K562 (cell line): ENCODE measurements around the gene DYRK2. TPM values are rescaled to one million over a fixed set of nuclear protein-coding genes. Genes with fewer than 3 reads are reported as not detected.

ENCODE experiments used
- ATAC-seq: fragments of 200-7000 bp; cut with Tn5 transposase; 3 replicates; pipeline ENCODE4 v1.9.1; 2020; ENCODE audit warnings: moderate library complexity
- BruUV-seq: library from RNA; stranded (reverse); fragments of 400-500 nt; replicated peaks from 2 replicates; lab custom pipeline; 2021; lab: Mats Ljungman, UMichigan
- CTCF ChIA-PET: fragments of 300-600 bp; formaldehyde crosslinking; extraction: SDS; loops from one replicate; lab custom pipeline; 2021; ENCODE audit warnings: low intra/inter-chr PET ratio; lab: Yijun Ruan, JAX
- POLR2A ChIA-PET: fragments of 300-600, 350-650 bp; sonication (Branson Sonifier 250); formaldehyde crosslinking; extraction: SDS; loops from one replicate; lab custom pipeline; 2021; ENCODE audit warnings: antibody characterized with exemption, inconsistent platforms; lab: Yijun Ruan, JAX
- DNase-seq, 4 experiments: peaks; one replicate each; pipeline versions ENCODE4 v3.0.0 to v3.0.0-alpha.2; 2011 to 2018; ENCODE audit warnings: low spot score in 3 of 4, mixed read lengths in 3 of 4; ENCODE audit errors: extremely low read depth in 1 of 4
- FAIRE-seq: peaks from 2 replicates; lab custom pipeline; 2011; peaks lifted over from hg19 to GRCh38; lab: Jason Lieb, UNC
- H2AFZ ChIP-seq: 2 replicates; pipeline ENCODE4 v1.6.0; 2011; ENCODE audit warnings: low read depth, low read length, control low read depth, inconsistent platforms
- H3K27ac ChIP-seq: fragments of 200-600 bp; 3 replicates; pipeline ENCODE4 v1.8.0; 2011; ENCODE audit warnings: low read depth, mild to moderate bottlenecking, control low read depth, inconsistent platforms, low read length, moderate library complexity, mixed read lengths; ENCODE audit errors: extremely low read depth
- H3K27me3 ChIP-seq, 2 experiments: fragments of 300-600 bp in 1 of 2; 2 replicates in 1 of 2; 3 replicates in 1 of 2; pipeline versions ENCODE4 v1.6.0 to v1.8.0; 2011; ENCODE audit warnings: inconsistent platforms in 2 of 2, low read length in 2 of 2, mild to moderate bottlenecking in 1 of 2, mixed read lengths in 1 of 2, moderate library complexity in 1 of 2; ENCODE audit not compliant: control insufficient read depth in 2 of 2, insufficient read depth in 2 of 2
- H3K36me3 ChIP-seq: fragments of 300-600 bp; 3 replicates; pipeline ENCODE4 v1.8.0; 2011; ENCODE audit warnings: mild to moderate bottlenecking, low read length, inconsistent platforms; ENCODE audit not compliant: control insufficient read depth, insufficient read depth
- H3K4me1 ChIP-seq, 2 experiments: fragments of 200-600 bp in 1 of 2; replicated peaks in 1 of 2; 2 replicates in 1 of 2; 3 replicates in 1 of 2; pipeline versions ENCODE4 v1.5.1 to v1.8.0; 2011; ENCODE audit warnings: inconsistent platforms in 2 of 2, low read length in 2 of 2, mild to moderate bottlenecking in 1 of 2, mixed read lengths in 1 of 2, moderate library complexity in 1 of 2; ENCODE audit not compliant: control insufficient read depth in 2 of 2, insufficient read depth in 2 of 2
- H3K4me2 ChIP-seq: 2 replicates; pipeline ENCODE4 v1.6.1; 2011; ENCODE audit warnings: low read length, control low read depth, inconsistent platforms, mixed read lengths; ENCODE audit not compliant: insufficient read depth
- H3K4me3 ChIP-seq: fragments of 200-600 bp; sonication (generic), shearing (Covaris generic); 2 replicates; pipeline ENCODE4 v1.5.1; 2016; ENCODE audit warnings: control low read depth, inconsistent platforms
- H3K79me2 ChIP-seq: fragments of 200-600 bp; 3 replicates; pipeline ENCODE4 v1.8.0; 2011; ENCODE audit warnings: low read length, inconsistent platforms; ENCODE audit not compliant: control insufficient read depth, insufficient read depth
- H3K9ac ChIP-seq, 2 experiments: 2 replicates each; pipeline versions ENCODE4 v1.6.0 to v1.6.1; 2011; ENCODE audit warnings: low read depth in 2 of 2, low read length in 2 of 2, control low read depth in 1 of 2, inconsistent platforms in 1 of 2, mild to moderate bottlenecking in 1 of 2, mixed read lengths in 1 of 2; ENCODE audit not compliant: insufficient read depth in 1 of 2
- H3K9me1 ChIP-seq: one replicate; pipeline ENCODE4 v1.6.0; 2011; ENCODE audit warnings: inconsistent platforms, mild to moderate bottlenecking, low read length, moderate library complexity; ENCODE audit not compliant: control insufficient read depth, insufficient read depth
- H3K9me3 ChIP-seq: replicated peaks from 2 replicates; pipeline ENCODE4 v1.5.1; 2011; ENCODE audit warnings: low read depth, low read length, inconsistent platforms; ENCODE audit not compliant: control insufficient read depth, insufficient read depth
- H4K20me1 ChIP-seq: replicated peaks from 2 replicates; pipeline ENCODE4 v1.6.1; 2011; ENCODE audit warnings: low read length, inconsistent platforms, mixed read lengths; ENCODE audit not compliant: control insufficient read depth, insufficient read depth
- BHLHE40 ChIP-seq: IDR thresholded peaks from 2 replicates; pipeline ENCODE4 v1.6.1; 2011; ENCODE audit warnings: low read length, improper control_type of control experiment
- CTBP1 ChIP-seq: fragments of 450-650 bp; IDR thresholded peaks from 2 replicates; pipeline ENCODE4 v1.6.1; 2016; ENCODE audit warnings: borderline replicate concordance
- MEF2A ChIP-seq: IDR thresholded peaks from 2 replicates; pipeline ENCODE4 v1.6.1; 2011; ENCODE audit warnings: low read depth, mild to moderate bottlenecking, low read length, moderate library complexity; ENCODE audit not compliant: control insufficient read depth
- PHF21A ChIP-seq: fragments of 450-650 bp; IDR thresholded peaks from 2 replicates; pipeline ENCODE4 v1.6.1; 2017; ENCODE audit warnings: low read depth, borderline replicate concordance
- POLR3G ChIP-seq: IDR thresholded peaks from 2 replicates; pipeline ENCODE4 v1.6.1; 2011; ENCODE audit not compliant: insufficient read length, insufficient replicate concordance; ENCODE audit errors: extremely low read depth
- XRCC5 ChIP-seq: fragments of 200-400 bp; formaldehyde crosslinking; IDR thresholded peaks from 2 replicates; pipeline ENCODE4 v1.6.1; 2017; ENCODE audit warnings: low read depth, mild to moderate bottlenecking, low read length
- ZNF143 ChIP-seq: sonication (generic); formaldehyde crosslinking; IDR thresholded peaks from 2 replicates; pipeline ENCODE4 v1.9.0; 2022; ENCODE audit warnings: mild to moderate bottlenecking, missing genetic modification reagents
- ZNF324 ChIP-seq: fragments of 250-450 bp; sonication (Bioruptor Pico); IDR thresholded peaks from 2 replicates; pipeline ENCODE4 v1.4.0; 2020; ENCODE audit warnings: mild to moderate bottlenecking
- WGBS: fragments of 100-300 bp; shearing (Covaris generic); methylation state at CpG from one replicate; pipeline ENCODE4 v1.1.6; 2016; ENCODE audit warnings: low coverage, mixed read lengths; ENCODE audit not compliant: insufficient coverage; ENCODE audit errors: missing lambda C conversion rate; 5-methylcytosine and 5-hydroxymethylcytosine counted together
- in situ Hi-C: fragments of 300-500 bp; cut with MboI; formaldehyde crosslinking; loops from 4 replicates; pipeline ENCODE4 v1.15.0; 2018; ENCODE audit warnings: inconsistent platforms, mixed read lengths
- intact Hi-C: fragments of 100-400 bp; cut with micrococcal nuclease; formaldehyde crosslinking; loops from 2 replicates; pipeline ENCODE4 v1.14.2; 2022
- polyA plus RNA-seq, 8 experiments: library from polyadenylated mRNA; depleted of rRNA in 4 of 8; stranded (reverse) in 5 of 8; unstranded in 3 of 8; fragments of >200 nt; fragmentation: Nextera tagmentation in 2 of 8; fragmentation: Illumina TruSeq in 1 of 8; extraction: Ambion mirVana in 2 of 8; extraction: Trizol in 1 of 8; gene quantifications; 2 replicates each; pipeline versions ENCODE4 v1.2.1 to v1.2.3, GENCODE V29; 2011 to 2014; ENCODE audit warnings: inconsistent platforms in 1 of 8, missing spikeins in 1 of 8
- total RNA-seq, 7 experiments: library from RNA; depleted of rRNA in 6 of 7; stranded (reverse); fragments of >200 nt in 6 of 7; fragmentation: Illumina TruSeq in 2 of 7; extraction: Trizol in 2 of 7; gene quantifications; 2 replicates each; pipeline versions ENCODE4 v1.2.1 to v1.2.3, GENCODE V29; 2011 to 2021; ENCODE audit warnings: low replicate concordance in 1 of 7

Gene DYRK2
- total and polyA plus RNA-seq, 9 of the 15 experiments (the other 6 are each of a cell fraction or from before 2014, with no cell fraction given) = 1.7 to 15.4 (median 8.4) TPM

- Histone ChIP-seq H3K9me3 (no peaks in the 10 kb centered on the region), H3K9me1 (no peaks in the 10 kb centered on the region), H3K4me3 (no peak overlapping the region), H3K9ac (no peak overlapping the region), H3K4me2 (no peak overlapping the region), H2AFZ (no peak overlapping the region), H3K27me3 (0 out of 5 replicates have a peak, but pooled peaks cover 0 to 6% of the 10 kb centered on the region in 2 experiments), H3K36me3 (no peaks in the 10 kb centered on the region), H3K4me1 (no peaks in the 10 kb centered on the region), H3K27ac (no peak overlapping the region), H4K20me1 (no peaks in the 10 kb centered on the region), H3K79me2 (no peaks in the 10 kb centered on the region)
- ChIA-PET CTCF (no interaction called here), POLR2A (interaction anchor here (0.9 kb wide), 1 partner anchor 27 kb away, joined by 3 read pairs; no protein-coding TSS in a partner anchor)
- intact Hi-C loops = no loop called here
- WGBS = 8% methylated on average over 1 of the region's 1 CpG
- BruUV-seq = no TSS peak
- ATAC-seq = no peak
- DNase-seq = no peak
- in situ Hi-C loops = no loop called here
- FAIRE-seq = no peak
- TF ChIP-seq BHLHE40 (no peak), MEF2A (no peak), XRCC5 (no peak), ZNF324 (CRISPR knock-in tag) (no peak), CTBP1 (no peak), PHF21A (no peak), POLR3G (no peak), ZNF143 (no peak)
Measured at GRCh38 chr12:67601126-67601525, 47.4 kb upstream of the DYRK2 start.
